SK-N-SH (cell line): ENCODE measurements around the gene CES3.

ENCODE experiments used
- ELF1 ChIP-seq: IDR thresholded peaks from 2 replicates; pipeline ENCODE4 v1.4.0; 2012
- NFIC ChIP-seq: IDR thresholded peaks from 2 replicates; pipeline ENCODE4 v1.4.0; 2012; ENCODE audit warnings: borderline replicate concordance
- POLR2AphosphoS5 ChIP-seq: IDR thresholded peaks from 2 replicates; pipeline ENCODE4 v1.6.1; 2012; ENCODE audit warnings: low read depth, low read length
- REST ChIP-seq: IDR thresholded peaks from 2 replicates; pipeline ENCODE4 v1.6.1; 2012; ENCODE audit warnings: mild to moderate bottlenecking, low read depth, low read length, moderate library complexity
- SIN3A ChIP-seq: IDR thresholded peaks from 2 replicates; pipeline ENCODE4 v1.6.1; 2012; ENCODE audit warnings: low read depth, mild to moderate bottlenecking, low read length, moderate library complexity, borderline replicate concordance
- TAF1 ChIP-seq: IDR thresholded peaks from 2 replicates; pipeline ENCODE4 v1.6.1; 2012; ENCODE audit warnings: low read depth, mild to moderate bottlenecking, low read length, moderate library complexity, borderline replicate concordance
- USF2 ChIP-seq: fragments of 150-350 bp; IDR thresholded peaks from 2 replicates; pipeline ENCODE4 v1.6.1; 2017; ENCODE audit warnings: antibody characterized with exemption, low read length, low read depth, borderline replicate concordance
- YY1 ChIP-seq: IDR thresholded peaks from 2 replicates; pipeline ENCODE4 v1.4.0; 2012; ENCODE audit warnings: low read depth, mild to moderate bottlenecking
- TF ChIP-seq, protein P1 (sequence below): fragments of 200-600 bp; sonication (generic); IDR thresholded peaks from 2 replicates; pipeline ENCODE4 v1.6.1; 2017; ENCODE audit warnings: antibody characterized with exemption, mild to moderate bottlenecking, moderate library complexity
- TF ChIP-seq, protein P2 (sequence below): IDR thresholded peaks from 2 replicates; pipeline ENCODE4; 2012

- TF ChIP-seq, protein P1, sequence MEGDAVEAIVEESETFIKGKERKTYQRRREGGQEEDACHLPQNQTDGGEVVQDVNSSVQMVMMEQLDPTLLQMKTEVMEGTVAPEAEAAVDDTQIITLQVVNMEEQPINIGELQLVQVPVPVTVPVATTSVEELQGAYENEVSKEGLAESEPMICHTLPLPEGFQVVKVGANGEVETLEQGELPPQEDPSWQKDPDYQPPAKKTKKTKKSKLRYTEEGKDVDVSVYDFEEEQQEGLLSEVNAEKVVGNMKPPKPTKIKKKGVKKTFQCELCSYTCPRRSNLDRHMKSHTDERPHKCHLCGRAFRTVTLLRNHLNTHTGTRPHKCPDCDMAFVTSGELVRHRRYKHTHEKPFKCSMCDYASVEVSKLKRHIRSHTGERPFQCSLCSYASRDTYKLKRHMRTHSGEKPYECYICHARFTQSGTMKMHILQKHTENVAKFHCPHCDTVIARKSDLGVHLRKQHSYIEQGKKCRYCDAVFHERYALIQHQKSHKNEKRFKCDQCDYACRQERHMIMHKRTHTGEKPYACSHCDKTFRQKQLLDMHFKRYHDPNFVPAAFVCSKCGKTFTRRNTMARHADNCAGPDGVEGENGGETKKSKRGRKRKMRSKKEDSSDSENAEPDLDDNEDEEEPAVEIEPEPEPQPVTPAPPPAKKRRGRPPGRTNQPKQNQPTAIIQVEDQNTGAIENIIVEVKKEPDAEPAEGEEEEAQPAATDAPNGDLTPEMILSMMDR = no peak
- TF ChIP-seq POLR2AphosphoS5 (no peak), YY1 (no peak), USF2 (no peak), NFIC (no peak), SIN3A (no peak), REST (no peak), TAF1 (no peak), ELF1 (no peak)
- TF ChIP-seq, protein P2, sequence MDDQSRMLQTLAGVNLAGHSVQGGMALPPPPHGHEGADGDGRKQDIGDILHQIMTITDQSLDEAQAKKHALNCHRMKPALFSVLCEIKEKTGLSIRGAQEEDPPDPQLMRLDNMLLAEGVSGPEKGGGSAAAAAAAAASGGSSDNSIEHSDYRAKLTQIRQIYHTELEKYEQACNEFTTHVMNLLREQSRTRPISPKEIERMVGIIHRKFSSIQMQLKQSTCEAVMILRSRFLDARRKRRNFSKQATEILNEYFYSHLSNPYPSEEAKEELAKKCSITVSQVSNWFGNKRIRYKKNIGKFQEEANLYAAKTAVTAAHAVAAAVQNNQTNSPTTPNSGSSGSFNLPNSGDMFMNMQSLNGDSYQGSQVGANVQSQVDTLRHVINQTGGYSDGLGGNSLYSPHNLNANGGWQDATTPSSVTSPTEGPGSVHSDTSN = no peak
Observed at GRCh38 chr16:66953462-66954096, 7.5 kb upstream of the CES3 start.
